ENCODE measurements around the gene CDK5. TPM values are rescaled to one million over a fixed set of nuclear protein-coding genes. Genes with fewer than 3 reads are reported as not detected.

Gene CDK5
- total and polyA plus RNA-seq, 2 donors (not counting 1 experiment from before 2014, with no cell fraction given): 8.2 to 8.4 TPM

- intact Hi-C loops (cut with micrococcal nuclease): no loop called here
- no peaks in the 10 kb centered on the region for H3K9me3 Mint-ChIP-seq (ENCODE audit: insufficient read depth)
- peaks cover 19 to 31% of the 10 kb centered on the region in 2 donors for H3K4me1 ChIP-seq (ENCODE audit: control insufficient read depth in 2 of 2, insufficient read depth in 2 of 2, low read length in 2 of 2)
- TF ChIP-seq, protein P1, sequence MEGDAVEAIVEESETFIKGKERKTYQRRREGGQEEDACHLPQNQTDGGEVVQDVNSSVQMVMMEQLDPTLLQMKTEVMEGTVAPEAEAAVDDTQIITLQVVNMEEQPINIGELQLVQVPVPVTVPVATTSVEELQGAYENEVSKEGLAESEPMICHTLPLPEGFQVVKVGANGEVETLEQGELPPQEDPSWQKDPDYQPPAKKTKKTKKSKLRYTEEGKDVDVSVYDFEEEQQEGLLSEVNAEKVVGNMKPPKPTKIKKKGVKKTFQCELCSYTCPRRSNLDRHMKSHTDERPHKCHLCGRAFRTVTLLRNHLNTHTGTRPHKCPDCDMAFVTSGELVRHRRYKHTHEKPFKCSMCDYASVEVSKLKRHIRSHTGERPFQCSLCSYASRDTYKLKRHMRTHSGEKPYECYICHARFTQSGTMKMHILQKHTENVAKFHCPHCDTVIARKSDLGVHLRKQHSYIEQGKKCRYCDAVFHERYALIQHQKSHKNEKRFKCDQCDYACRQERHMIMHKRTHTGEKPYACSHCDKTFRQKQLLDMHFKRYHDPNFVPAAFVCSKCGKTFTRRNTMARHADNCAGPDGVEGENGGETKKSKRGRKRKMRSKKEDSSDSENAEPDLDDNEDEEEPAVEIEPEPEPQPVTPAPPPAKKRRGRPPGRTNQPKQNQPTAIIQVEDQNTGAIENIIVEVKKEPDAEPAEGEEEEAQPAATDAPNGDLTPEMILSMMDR (IDR thresholded peaks at IDR 0.05): peak; percentile 37
- no peak for TF ChIP-seq EZH2 (IDR thresholded peaks at IDR 0.05; ENCODE audit: borderline replicate concordance, insufficient read depth, low read depth, low read length, poor library complexity, severe bottlenecking)
- H2AFZ ChIP-seq (ENCODE audit: insufficient read depth, low read depth, low read length, poor library complexity, severe bottlenecking): no peak overlapping the region
- H4K20me1 ChIP-seq (ENCODE audit: control insufficient read depth, insufficient read depth, low read length, poor library complexity, severe bottlenecking): peaks cover 21% of the 10 kb centered on the region
- 91% methylated on average over 32 of the region's 33 CpGs for WGBS (ENCODE audit: insufficient coverage)
- H3K27me3 ChIP-seq (replicated peaks in 1 of 4; ENCODE audit: control extremely low read depth in 1 of 4, control insufficient read depth in 3 of 4, insufficient read depth in 4 of 4, low read length in 3 of 4): no peaks in the 10 kb centered on the region
- CTCF ChIA-PET: interaction anchor here (1.5 kb wide), 1 partner anchor 9 kb away, joined by 4 read pairs; no protein-coding TSS in a partner anchor
- ATAC-seq (ENCODE audit: low read depth) (no peak), DNase-seq (peak; percentile 40)
- H3K4me3 Mint-ChIP-seq: no peak overlapping the region
- POLR2A ChIA-PET: interaction anchor here (0.6 kb wide), 1 partner anchor 799 kb away, joined by 3 read pairs; no protein-coding TSS in a partner anchor
- no peak overlapping the region for H3K27ac Mint-ChIP-seq
- peaks cover 25% of the 10 kb centered on the region for H3K4me1 Mint-ChIP-seq
- H3K4me2 ChIP-seq (replicated peaks; ENCODE audit: low read depth, low read length, poor library complexity, severe bottlenecking): no peak overlapping the region
- H3K9ac ChIP-seq (ENCODE audit: low read length): no peak overlapping the region
- peaks cover 0 to 15% of the 10 kb centered on the region in 2 experiments for H3K36me3 ChIP-seq (replicated peaks in 1 of 2; ENCODE audit: control extremely low read depth in 1 of 2, control insufficient read depth in 1 of 2, extremely low read depth in 1 of 2, insufficient read depth in 2 of 2, low read length in 1 of 2)
- no peak overlapping the region for H3K27ac ChIP-seq (ENCODE audit: low read length in 2 of 2)
- H3K27me3 Mint-ChIP-seq: no peaks in the 10 kb centered on the region
- no peaks in the 10 kb centered on the region for H3K9me3 ChIP-seq (ENCODE audit: control extremely low read depth in 1 of 3, control insufficient read depth in 2 of 3, insufficient read depth in 1 of 3, low read length in 2 of 3)
- H3K4me3 ChIP-seq (ENCODE audit: control extremely low read depth in 1 of 5, extremely low read depth in 1 of 5, insufficient read depth in 1 of 5, low read depth in 2 of 5, low read length in 4 of 5): no peak overlapping the region
- H3K79me2 ChIP-seq (ENCODE audit: control insufficient read depth, insufficient read depth, low read length): peaks cover 27% of the 10 kb centered on the region
These were observed 19.4 kb upstream of the CDK5 start for GRCh38 chr7:151076863-151077704.

- POLR2A ChIA-PET: interaction anchor here (0.6 kb wide), 1 partner anchor 800 kb away, joined by 3 read pairs; no protein-coding TSS in a partner anchor
- 94% methylated on average over 13 of the region's 22 CpGs for WGBS (ENCODE audit: insufficient coverage)
- H3K27ac Mint-ChIP-seq: no peak overlapping the region
These were observed 18.3 kb upstream of the CDK5 start for GRCh38 chr7:151075978-151076426.

More at GRCh38 chr7:151075978-151076426, 18.3 kb upstream of the CDK5 start:
- no peak overlapping the region for H3K9ac ChIP-seq (ENCODE audit: low read length)
- no peak overlapping the region for H3K27ac ChIP-seq (ENCODE audit: low read length in 2 of 2)
- CTCF ChIA-PET: interaction anchor here (1.5 kb wide), 1 partner anchor 8 kb away, joined by 4 read pairs; no protein-coding TSS in a partner anchor
- no peaks in the 10 kb centered on the region for H3K9me3 ChIP-seq (ENCODE audit: control extremely low read depth in 1 of 3, control insufficient read depth in 2 of 3, insufficient read depth in 1 of 3, low read length in 2 of 3)
- H3K4me3 ChIP-seq (ENCODE audit: control extremely low read depth in 1 of 5, extremely low read depth in 1 of 5, insufficient read depth in 1 of 5, low read depth in 2 of 5, low read length in 4 of 5): no peak overlapping the region
- peaks cover 11 to 22% of the 10 kb centered on the region in 2 donors for H3K4me1 ChIP-seq (ENCODE audit: control insufficient read depth in 2 of 2, insufficient read depth in 2 of 2, low read length in 2 of 2)
- H3K27me3 Mint-ChIP-seq: no peaks in the 10 kb centered on the region
- no peaks in the 10 kb centered on the region for H3K27me3 ChIP-seq (replicated peaks in 1 of 4; ENCODE audit: control extremely low read depth in 1 of 4, control insufficient read depth in 3 of 4, insufficient read depth in 4 of 4, low read length in 3 of 4)
- no peak overlapping the region for H3K4me2 ChIP-seq (replicated peaks; ENCODE audit: low read depth, low read length, poor library complexity, severe bottlenecking)
- peaks cover 10% of the 10 kb centered on the region for H4K20me1 ChIP-seq (ENCODE audit: control insufficient read depth, insufficient read depth, low read length, poor library complexity, severe bottlenecking)
- H3K4me3 Mint-ChIP-seq: no peak overlapping the region
- DNase-seq (peak; percentile 11), ATAC-seq (ENCODE audit: low read depth) (no peak)
- TF ChIP-seq, protein P1 (IDR thresholded peaks at IDR 0.05): no peak
- TF ChIP-seq EZH2 (IDR thresholded peaks at IDR 0.05; ENCODE audit: borderline replicate concordance, insufficient read depth, low read depth, low read length, poor library complexity, severe bottlenecking): no peak
- H3K79me2 ChIP-seq (ENCODE audit: control insufficient read depth, insufficient read depth, low read length): peaks cover 16% of the 10 kb centered on the region
- intact Hi-C loops (cut with micrococcal nuclease): no loop called here
- H2AFZ ChIP-seq (ENCODE audit: insufficient read depth, low read depth, low read length, poor library complexity, severe bottlenecking): no peak overlapping the region
- no peaks in the 10 kb centered on the region for H3K9me3 Mint-ChIP-seq (ENCODE audit: insufficient read depth)
- peaks cover 0 to 20% of the 10 kb centered on the region in 2 experiments for H3K36me3 ChIP-seq (replicated peaks in 1 of 2; ENCODE audit: control extremely low read depth in 1 of 2, control insufficient read depth in 1 of 2, extremely low read depth in 1 of 2, insufficient read depth in 2 of 2, low read length in 1 of 2)
- peaks cover 20% of the 10 kb centered on the region for H3K4me1 Mint-ChIP-seq
